Neural cell (in vitro differentiated cells): ENCODE results near the gene CCDC89. TPM values are rescaled to one million over a fixed set of nuclear protein-coding genes. Genes with fewer than 3 reads are reported as not detected.

Experiments
- H2AFZ ChIP-seq: fragments of 200-600, 300-800 bp; sonication (generic), shearing (Covaris generic); 2 replicates; pipeline ENCODE4 v1.6.0; 2014; ENCODE audit warnings: low read depth, mild to moderate bottlenecking, antibody characterized with exemption, low read length, moderate library complexity
- H3F3A ChIP-seq: fragments of 200-600 bp; shearing (Covaris generic); 2 replicates; pipeline ENCODE4 v1.6.1; 2016; ENCODE audit warnings: mild to moderate bottlenecking, moderate library complexity, mixed read lengths, antibody characterized with exemption, low read length; ENCODE audit not compliant: insufficient read depth, poor library complexity, severe bottlenecking
- H3K27ac ChIP-seq: fragments of 200-600, 300-800 bp; sonication (generic), shearing (Covaris generic); 2 replicates; pipeline ENCODE4 v1.5.1; 2014; ENCODE audit warnings: mild to moderate bottlenecking, low read length, moderate library complexity
- H3K27me3 ChIP-seq: fragments of 300-800, 200-600 bp; sonication (generic), shearing (Covaris generic); 2 replicates; pipeline ENCODE4 v1.6.0; 2014; ENCODE audit warnings: mild to moderate bottlenecking, low read depth, low read length, moderate library complexity; ENCODE audit not compliant: insufficient read depth
- H3K36me3 ChIP-seq: fragments of 300-800, 200-600 bp; sonication (generic), shearing (Covaris generic); 2 replicates; pipeline ENCODE4 v1.5.1; 2014; ENCODE audit warnings: mild to moderate bottlenecking, antibody characterized with exemption, low read length, moderate library complexity; ENCODE audit not compliant: insufficient read depth
- H3K4me2 ChIP-seq: fragments of 300-800, 200-600 bp; sonication (generic), shearing (Covaris generic); 2 replicates; pipeline ENCODE4 v1.6.0; 2014; ENCODE audit warnings: mild to moderate bottlenecking, low read length
- H3K4me3 ChIP-seq: fragments of 300-800, 200-600 bp; sonication (generic), shearing (Covaris generic); 2 replicates; pipeline ENCODE4 v1.5.1; 2014; ENCODE audit warnings: mild to moderate bottlenecking, low read length, moderate library complexity
- H3K79me2 ChIP-seq: fragments of 200-600 bp; shearing (Covaris generic); replicated peaks from 2 replicates; pipeline ENCODE4 v1.6.0; 2014; ENCODE audit warnings: mild to moderate bottlenecking, low read length, moderate library complexity; ENCODE audit not compliant: insufficient read depth
- H3K9ac ChIP-seq: fragments of 300-800, 200-600 bp; sonication (generic), shearing (Covaris generic); 2 replicates; pipeline ENCODE4 v1.6.1; 2016; ENCODE audit warnings: mild to moderate bottlenecking, low read length, mixed read lengths
- H3K9me2 ChIP-seq: fragments of 200-600 bp; shearing (Covaris generic); 2 replicates; pipeline ENCODE4 v1.6.1; 2016; ENCODE audit warnings: mild to moderate bottlenecking, low read length, mixed read lengths; ENCODE audit not compliant: insufficient read depth
- H3K9me3 ChIP-seq: fragments of 200-600, 300-800 bp; sonication (generic), shearing (Covaris generic); 2 replicates; pipeline ENCODE4 v1.6.1; 2016; ENCODE audit warnings: mild to moderate bottlenecking, mixed run types, low read length, moderate library complexity, mixed read lengths
- H4K20me1 ChIP-seq: fragments of 200-600 bp; shearing (Covaris generic); 2 replicates; pipeline ENCODE4 v1.6.1; 2016; ENCODE audit warnings: mild to moderate bottlenecking, mixed run types; ENCODE audit not compliant: insufficient read depth
- CTCF ChIP-seq: fragments of 450-650 bp; IDR thresholded peaks from 2 replicates; pipeline ENCODE4 v1.5.1; 2014; ENCODE audit warnings: antibody characterized with exemption, mild to moderate bottlenecking, moderate library complexity; ENCODE audit not compliant: poor library complexity, severe bottlenecking
- EP300 ChIP-seq: fragments of 450-650 bp; conservative IDR thresholded peaks from 2 replicates; pipeline ENCODE4 v1.6.1; 2014; ENCODE audit warnings: antibody characterized with exemption, mild to moderate bottlenecking, moderate library complexity; ENCODE audit not compliant: poor library complexity, severe bottlenecking
- EZH2 ChIP-seq: fragments of 200-600, 300-800 bp; shearing (Covaris generic), sonication (generic); IDR thresholded peaks from 2 replicates; pipeline ENCODE4 v1.6.1; 2014; ENCODE audit warnings: antibody characterized with exemption, low read length, borderline replicate concordance, mild to moderate bottlenecking; ENCODE audit not compliant: insufficient read depth, poor library complexity, severe bottlenecking
- MXI1 ChIP-seq: fragments of 450-650 bp; conservative IDR thresholded peaks from 2 replicates; pipeline ENCODE4 v1.6.1; 2014; ENCODE audit warnings: antibody characterized with exemption, mild to moderate bottlenecking; ENCODE audit not compliant: poor library complexity, severe bottlenecking
- POLR2AphosphoS5 ChIP-seq: IDR thresholded peaks from 2 replicates; pipeline ENCODE4 v1.6.1; 2012
- RAD21 ChIP-seq: fragments of 450-650 bp; conservative IDR thresholded peaks from 2 replicates; pipeline ENCODE4 v1.6.1; 2014; ENCODE audit warnings: antibody characterized with exemption, mild to moderate bottlenecking, moderate library complexity
- REST ChIP-seq: IDR thresholded peaks from 2 replicates; pipeline ENCODE4 v1.6.1; 2012; ENCODE audit warnings: borderline replicate concordance
- SMC3 ChIP-seq: fragments of 450-650 bp; conservative IDR thresholded peaks from 2 replicates; pipeline ENCODE4 v1.6.1; 2014; ENCODE audit warnings: antibody characterized with exemption, mild to moderate bottlenecking, moderate library complexity; ENCODE audit not compliant: poor library complexity
- TAF1 ChIP-seq: IDR thresholded peaks from 2 replicates; pipeline ENCODE4 v1.6.1; 2012; ENCODE audit warnings: low read depth
- polyA plus RNA-seq: library from polyadenylated mRNA; depleted of rRNA; stranded (reverse); fragments of >200 nt; gene quantifications from 2 replicates; pipeline ENCODE4 v1.2.3, GENCODE V29; 2014

The CCDC89 gene
- polyA plus RNA-seq, 1 donor from 2014 or later = not detected

- H3K4me3 ChIP-seq = no peak overlapping the region
- no peak overlapping the region for H3K4me2 ChIP-seq
- no peaks in the 10 kb centered on the region for H3F3A ChIP-seq
- no peaks in the 10 kb centered on the region for H3K9me2 ChIP-seq
- H3K27me3 ChIP-seq = no peaks in the 10 kb centered on the region
- no peaks in the 10 kb centered on the region for H4K20me1 ChIP-seq
- H2AFZ ChIP-seq = no peak overlapping the region
- no peak overlapping the region for H3K27ac ChIP-seq
- H3K79me2 ChIP-seq = no peaks in the 10 kb centered on the region
- H3K9me3 ChIP-seq = no peaks in the 10 kb centered on the region
- no peak overlapping the region for H3K9ac ChIP-seq
- TF ChIP-seq RAD21 = no peak
- TF ChIP-seq POLR2AphosphoS5 = no peak
- TF ChIP-seq REST = no peak
- no peak for TF ChIP-seq MXI1
- no peak for TF ChIP-seq CTCF
- TF ChIP-seq EZH2 = no peak
- TF ChIP-seq SMC3 = no peak
- TF ChIP-seq TAF1 = no peak
- no peak for TF ChIP-seq EP300
- no peaks in the 10 kb centered on the region for H3K36me3 ChIP-seq
Observed at GRCh38 chr11:85685125-85685819, 723 bp downstream of the CCDC89 start.

- no peak overlapping the region for H3K4me2 ChIP-seq
- no peak overlapping the region for H3K27ac ChIP-seq
- H4K20me1 ChIP-seq = no peaks in the 10 kb centered on the region
- H3K9me3 ChIP-seq = no peaks in the 10 kb centered on the region
- H3K36me3 ChIP-seq = no peaks in the 10 kb centered on the region
- no peak overlapping the region for H2AFZ ChIP-seq
- no peaks in the 10 kb centered on the region for H3K27me3 ChIP-seq
- no peak overlapping the region for H3K9ac ChIP-seq
- TF ChIP-seq MXI1 (no peak), CTCF (no peak), EZH2 (no peak), EP300 (no peak), RAD21 (no peak), TAF1 (no peak), SMC3 (no peak), REST (no peak), POLR2AphosphoS5 (no peak)
- no peaks in the 10 kb centered on the region for H3K9me2 ChIP-seq
- no peak overlapping the region for H3K4me3 ChIP-seq
- no peaks in the 10 kb centered on the region for H3F3A ChIP-seq
- no peaks in the 10 kb centered on the region for H3K79me2 ChIP-seq
Observed at GRCh38 chr11:85682330-85683305, 3.4 kb downstream of the CCDC89 start.
